Suprapubic skin (tissue), 3 donors: ENCODE results near the gene NMNAT2.

ENCODE experiments used
- CTCF ChIP-seq, 2 donors: fragments of 200-600 bp in 1 of 2; fragments of 450-650 bp in 1 of 2; sonication (generic) in 1 of 2; IDR thresholded peaks; one replicate each; pipeline ENCODE4 v1.5.1; 2016 to 2019; ENCODE audit warnings: antibody characterized with exemption in 2 of 2, mild to moderate bottlenecking in 1 of 2, moderate library complexity in 1 of 2
- POLR2A ChIP-seq, 2 donors: fragments of 450-650 bp; IDR thresholded peaks; one replicate each; pipeline ENCODE4 v1.6.1; 2017; ENCODE audit warnings: antibody characterized with exemption in 2 of 2, mild to moderate bottlenecking in 2 of 2, moderate library complexity in 2 of 2

GRCh38 chr1:183293876-183294275 lies 124.3 kb downstream of the NMNAT2 start:
- no peak for TF ChIP-seq CTCF (IDR thresholded peaks at IDR 0.05)
- no peak for TF ChIP-seq POLR2A (IDR thresholded peaks at IDR 0.05)
